ENCODE measurements around the gene SNRPD2. TPM values are rescaled to one million over a fixed set of nuclear protein-coding genes. Genes with fewer than 3 reads are reported as not detected.
A peak's percentile ranks its signal among the peaks of the same experiment; 100 is the strongest.

Gene SNRPD2
- total RNA-seq, 1 donor from 2014 or later = 180 TPM

GRCh38 chr19:45676851-45677263 lies 14.9 kb downstream of the SNRPD2 start:
- Histone ChIP-seq H3K36me3 (no peaks in the 10 kb centered on the region), H3K4me1 (peaks cover 25% of the 10 kb centered on the region), H3K9me3 (no peaks in the 10 kb centered on the region), H3K27ac (peak overlapping the region; percentile 13), H3K27me3 (no peaks in the 10 kb centered on the region), H3K4me3 (peak overlapping the region; percentile 38 to 39)
- TF ChIP-seq POLR2A (IDR thresholded peaks at IDR 0.05) (no peak), CTCF (IDR thresholded peaks at IDR 0.05) (no peak), POLR2AphosphoS5 (IDR thresholded peaks at IDR 0.05; ENCODE audit: insufficient read depth in 1 of 2, low read depth in 1 of 2) (no peak)
- no peak for DNase-seq (ENCODE audit: extremely low spot score in 2 of 2)
- intact Hi-C loops (cut with DNase I) = no loop called here

GRCh38 chr19:45674946-45675345 lies 16.8 kb downstream of the SNRPD2 start:
- no peaks in the 10 kb centered on the region for H3K36me3 ChIP-seq
- no peak overlapping the region for H3K27ac ChIP-seq
- intact Hi-C loops (cut with DNase I) = no loop called here
- no peak overlapping the region for H3K4me3 ChIP-seq
- H3K4me1 ChIP-seq = peaks cover 26% of the 10 kb centered on the region
- TF ChIP-seq POLR2A (IDR thresholded peaks at IDR 0.05) (no peak), CTCF (IDR thresholded peaks at IDR 0.05) (no peak), POLR2AphosphoS5 (IDR thresholded peaks at IDR 0.05; ENCODE audit: insufficient read depth in 1 of 2, low read depth in 1 of 2) (no peak)
- H3K9me3 ChIP-seq = no peaks in the 10 kb centered on the region
- no peak for DNase-seq (ENCODE audit: extremely low spot score in 2 of 2)
- peaks cover 3% of the 10 kb centered on the region for H3K27me3 ChIP-seq

GRCh38 chr19:45670670-45671453 lies 20.9 kb downstream of the SNRPD2 start:
- Histone ChIP-seq H3K9me3 (no peaks in the 10 kb centered on the region), H3K4me3 (no peak overlapping the region), H3K36me3 (no peaks in the 10 kb centered on the region), H3K27ac (no peak overlapping the region), H3K4me1 (peaks cover 35% of the 10 kb centered on the region), H3K27me3 (peaks cover 8% of the 10 kb centered on the region)
- no peak for TF ChIP-seq POLR2A (IDR thresholded peaks at IDR 0.05)
- no peak for TF ChIP-seq POLR2AphosphoS5 (IDR thresholded peaks at IDR 0.05; ENCODE audit: insufficient read depth in 1 of 2, low read depth in 1 of 2)
- TF ChIP-seq CTCF (IDR thresholded peaks at IDR 0.05) = no peak
- intact Hi-C loops (cut with DNase I) = no loop called here
- no peak for DNase-seq (ENCODE audit: extremely low spot score in 2 of 2)

DNA sequence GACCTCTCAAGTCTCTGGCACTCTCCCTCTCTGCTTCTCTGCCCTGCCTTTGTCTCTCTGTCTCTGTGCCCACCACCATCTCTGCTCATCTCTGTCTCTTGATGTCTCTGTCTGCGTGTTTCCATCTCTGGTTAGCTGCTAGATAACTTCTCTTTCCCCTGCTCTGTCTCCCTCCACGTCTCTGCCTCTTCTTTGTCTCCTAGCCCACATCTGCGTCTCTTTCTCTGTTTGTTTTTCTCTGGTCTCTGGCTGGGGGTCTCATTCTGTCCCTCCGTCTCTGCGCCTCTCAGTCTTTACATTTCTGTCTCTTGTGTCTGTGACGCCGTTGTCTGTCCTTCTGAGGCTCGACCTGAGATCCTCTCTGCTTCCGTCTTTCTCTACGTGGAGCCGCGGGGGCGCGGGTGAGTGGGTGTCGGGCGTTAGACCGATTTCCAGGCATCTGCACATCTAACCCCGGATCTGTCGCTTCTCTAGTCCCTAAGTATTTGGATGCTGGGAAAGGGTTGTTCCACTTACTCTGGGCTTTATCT lies 23.3 kb downstream of the SNRPD2 start:
- Histone ChIP-seq H3K36me3 (no peaks in the 10 kb centered on the region), H3K4me3 (peak overlapping the region; percentile 35 to 38), H3K27ac (no peak overlapping the region), H3K9me3 (no peaks in the 10 kb centered on the region), H3K4me1 (peaks cover 35% of the 10 kb centered on the region), H3K27me3 (peaks cover 8% of the 10 kb centered on the region)
- intact Hi-C loops (cut with DNase I) = no loop called here
- DNase-seq (ENCODE audit: extremely low spot score in 2 of 2) = no peak
- TF ChIP-seq POLR2AphosphoS5 (IDR thresholded peaks at IDR 0.05; ENCODE audit: insufficient read depth in 1 of 2, low read depth in 1 of 2) (no peak), POLR2A (IDR thresholded peaks at IDR 0.05) (no peak), CTCF (IDR thresholded peaks at IDR 0.05) (no peak)

Measured in vagina (tissue), 2 donors.